ENCODE measurements around the gene ZNF362. TPM values are rescaled to one million over a fixed set of nuclear protein-coding genes. Genes with fewer than 3 reads are reported as not detected.

ZNF362 gene
- total RNA-seq, 1 experiment from 2014 or later, result 26.9 TPM

GRCh38 chr1:33329600-33330305, 73.5 kb downstream of the ZNF362 start:
- Histone ChIP-seq H3K27me3 (replicated peaks; ENCODE audit: control insufficient read depth, insufficient read depth, low read length) (no peaks in the 10 kb centered on the region), H3K4me3 (ENCODE audit: low read depth, low read length) (no peak overlapping the region), H3K9me3 (no peaks in the 10 kb centered on the region), H3K36me3 (ENCODE audit: control insufficient read depth, insufficient read depth, low read length) (no peaks in the 10 kb centered on the region; the same call in none of the 2 replicates), H3K4me1 (no peaks in the 10 kb centered on the region)
- H3K36me3 Mint-ChIP-seq (ENCODE audit: insufficient read depth, unreplicated experiment), result peaks cover 54% of the 10 kb centered on the region
- no peak overlapping the region for H3K4me3 Mint-ChIP-seq (ENCODE audit: unreplicated experiment)
- H3K27ac Mint-ChIP-seq (ENCODE audit: unreplicated experiment), result no peak overlapping the region
- no peaks in the 10 kb centered on the region for H3K27me3 Mint-ChIP-seq (ENCODE audit: insufficient read depth, unreplicated experiment)
- no TSS peak for BruUV-seq (replicated peaks)
- no peaks in the 10 kb centered on the region for H3K9me3 Mint-ChIP-seq (ENCODE audit: unreplicated experiment)
- DNase-seq, result no peak
- H3K4me1 Mint-ChIP-seq (ENCODE audit: low read depth, unreplicated experiment), result no peaks in the 10 kb centered on the region
- ChIA-PET CTCF (no interaction called here), POLR2A (interaction anchor here (0.5 kb wide), 1 partner anchor 16 kb away, joined by 11 read pairs; no protein-coding TSS in a partner anchor)
- intact Hi-C loops (cut with micrococcal nuclease; ENCODE audit: unreplicated experiment), result no loop called here
- TF ChIP-seq CTCF (IDR thresholded peaks at IDR 0.05; ENCODE audit: insufficient read depth in 1 of 2, low read depth in 1 of 2, low read length in 1 of 2, severe bottlenecking in 1 of 2, unreplicated experiment in 1 of 2), result no peak

- BruUV-seq (replicated peaks), result no TSS peak
- Histone ChIP-seq H3K4me1 (no peaks in the 10 kb centered on the region), H3K4me3 (ENCODE audit: low read depth, low read length) (no peak overlapping the region), H3K27me3 (replicated peaks; ENCODE audit: control insufficient read depth, insufficient read depth, low read length) (no peaks in the 10 kb centered on the region), H3K9me3 (no peaks in the 10 kb centered on the region), H3K36me3 (ENCODE audit: control insufficient read depth, insufficient read depth, low read length) (no peaks in the 10 kb centered on the region; the same call in none of the 2 replicates)
- intact Hi-C loops (cut with micrococcal nuclease; ENCODE audit: unreplicated experiment), result no loop called here
- H3K4me3 Mint-ChIP-seq (ENCODE audit: unreplicated experiment), result no peak overlapping the region
- CTCF ChIA-PET, result no interaction called here
- no peak overlapping the region for H3K27ac Mint-ChIP-seq (ENCODE audit: unreplicated experiment)
- peaks cover 49% of the 10 kb centered on the region for H3K36me3 Mint-ChIP-seq (ENCODE audit: insufficient read depth, unreplicated experiment)
- TF ChIP-seq CTCF (IDR thresholded peaks at IDR 0.05; ENCODE audit: insufficient read depth in 1 of 2, low read depth in 1 of 2, low read length in 1 of 2, severe bottlenecking in 1 of 2, unreplicated experiment in 1 of 2), result no peak
- DNase-seq, result no peak
- H3K9me3 Mint-ChIP-seq (ENCODE audit: unreplicated experiment), result no peaks in the 10 kb centered on the region
- POLR2A ChIA-PET, result interaction anchor here (0.5 kb wide), 1 partner anchor 16 kb away, joined by 11 read pairs; no protein-coding TSS in a partner anchor
- H3K4me1 Mint-ChIP-seq (ENCODE audit: low read depth, unreplicated experiment), result no peaks in the 10 kb centered on the region
- no peaks in the 10 kb centered on the region for H3K27me3 Mint-ChIP-seq (ENCODE audit: insufficient read depth, unreplicated experiment)
Measured at GRCh38 chr1:33330361-33330890, 74.1 kb downstream of the ZNF362 start.

GRCh38 chr1:33330906-33331305, 74.6 kb downstream of the ZNF362 start:
- TF ChIP-seq CTCF (IDR thresholded peaks at IDR 0.05; ENCODE audit: insufficient read depth in 1 of 2, low read depth in 1 of 2, low read length in 1 of 2, severe bottlenecking in 1 of 2, unreplicated experiment in 1 of 2), result no peak
- H3K27ac Mint-ChIP-seq (ENCODE audit: unreplicated experiment), result no peak overlapping the region
- DNase-seq, result no peak
- Histone ChIP-seq H3K4me1 (no peaks in the 10 kb centered on the region), H3K27me3 (replicated peaks; ENCODE audit: control insufficient read depth, insufficient read depth, low read length) (no peaks in the 10 kb centered on the region), H3K36me3 (ENCODE audit: control insufficient read depth, insufficient read depth, low read length) (no peaks in the 10 kb centered on the region; the same call in none of the 2 replicates), H3K9me3 (no peaks in the 10 kb centered on the region), H3K4me3 (ENCODE audit: low read depth, low read length) (no peak overlapping the region)
- H3K27me3 Mint-ChIP-seq (ENCODE audit: insufficient read depth, unreplicated experiment), result no peaks in the 10 kb centered on the region
- H3K36me3 Mint-ChIP-seq (ENCODE audit: insufficient read depth, unreplicated experiment), result peaks cover 44% of the 10 kb centered on the region
- H3K4me3 Mint-ChIP-seq (ENCODE audit: unreplicated experiment), result no peak overlapping the region
- ChIA-PET POLR2A (no interaction called here), CTCF (no interaction called here)
- no peaks in the 10 kb centered on the region for H3K9me3 Mint-ChIP-seq (ENCODE audit: unreplicated experiment)
- intact Hi-C loops (cut with micrococcal nuclease; ENCODE audit: unreplicated experiment), result no loop called here
- no peaks in the 10 kb centered on the region for H3K4me1 Mint-ChIP-seq (ENCODE audit: low read depth, unreplicated experiment)
- no TSS peak for BruUV-seq (replicated peaks)

Data from Caco-2 (cell line).